Sciatic nerve (tissue), 2 donors: ENCODE data around the gene BANP. TPM values are rescaled to one million over a fixed set of nuclear protein-coding genes. Genes with fewer than 3 reads are reported as not detected.
"Not testable (repeated sequence)": the region's sequence is repeated elsewhere in the genome, so short reads cannot be mapped to it uniquely, and the experiment has no call there.

Source experiments
- ATAC-seq: fragments of 200-7000 bp; cut with Tn5 transposase; one replicate; pipeline ENCODE4 v1.9.1; 2020; ENCODE audit warnings: mild to moderate bottlenecking, moderate library complexity
- DNase-seq: peaks from one replicate; pipeline ENCODE4 v3.0.0-alpha.2; 2020; ENCODE audit warnings: low spot score
- intact Hi-C: fragments of 100-400 bp; cut with DNase I; formaldehyde crosslinking; loops from one replicate; pipeline ENCODE4 v1.14.2; 2022
- total RNA-seq: library from RNA; stranded (reverse); fragmentation: NEBNext Ultra II Directional; extraction: Animal tissue kit (Norgen Biotek cat#: 25700); gene quantifications from one replicate; pipeline ENCODE4 v1.2.1, GENCODE V29; 2021
- donor health status: DM: no; HTN: no; CAD: no.
- donor health status: DM: no; HTN: no; CAD: no.

The BANP gene
- total RNA-seq, 1 donor from 2014 or later = 32.3 TPM

DNA sequence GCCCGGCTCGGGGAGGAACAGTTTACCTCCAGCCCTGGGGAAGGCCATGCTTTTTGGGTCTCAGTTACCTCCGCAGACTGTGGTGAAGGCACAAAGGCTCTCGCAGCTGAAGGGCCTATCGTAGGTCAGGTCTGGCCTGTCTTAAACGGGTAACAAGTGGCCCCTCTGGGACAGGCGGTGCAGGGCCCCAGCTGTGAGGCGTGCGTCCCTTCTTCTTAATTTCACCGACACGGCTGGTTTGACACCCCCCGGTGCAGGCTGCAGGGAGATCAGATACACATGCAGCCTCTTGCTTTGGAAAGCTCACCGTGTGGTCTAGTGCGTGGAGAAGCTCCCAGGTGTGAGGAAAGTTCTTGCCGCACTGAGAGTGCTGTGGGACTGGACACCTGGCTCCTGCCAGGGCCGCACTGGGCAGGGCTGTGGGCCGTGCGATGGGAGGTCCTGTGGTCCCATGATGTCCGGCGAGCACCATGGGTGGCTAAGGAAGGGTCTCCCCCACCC lies 162.4 kb downstream of the BANP start:
- no peak for DNase-seq
- no peak for ATAC-seq
- intact Hi-C loops = no loop called here

DNA sequence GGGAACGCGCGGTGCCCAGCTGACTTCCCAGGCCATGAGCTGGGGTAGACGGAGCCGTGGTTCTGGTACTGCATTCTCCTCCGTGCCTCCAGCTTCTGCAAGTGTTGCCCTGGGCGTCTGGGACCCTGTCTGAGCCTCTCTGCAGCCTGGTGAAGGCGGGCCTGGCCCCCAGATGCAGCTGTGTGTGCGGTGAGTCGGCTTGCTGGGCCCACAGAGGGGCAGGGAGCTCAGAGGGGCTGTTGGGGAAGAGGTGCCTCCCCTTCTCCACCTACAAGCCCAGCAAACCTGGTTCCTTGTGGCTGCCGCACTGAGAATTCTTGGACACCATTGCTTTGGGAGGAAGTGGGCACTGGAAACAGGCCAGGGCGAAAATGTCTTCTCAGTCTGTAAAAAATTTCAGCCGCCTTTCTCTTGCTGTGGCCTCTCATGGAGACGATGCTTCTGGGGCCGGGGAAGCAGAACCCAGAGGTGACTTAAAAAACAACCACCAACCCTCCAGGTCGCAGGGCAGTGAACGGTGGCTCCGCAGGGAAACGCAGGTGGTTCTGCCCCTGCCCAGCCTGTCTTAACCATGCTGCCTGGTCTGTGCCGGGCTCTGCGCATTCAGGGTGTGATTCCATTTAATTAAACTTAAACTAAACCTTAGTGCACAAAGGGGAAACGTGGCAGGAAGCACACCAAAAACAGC lies 163.5 kb downstream of the BANP start:
- DNase-seq, ATAC-seq, intact Hi-C loops: not testable (repeated sequence)

DNA sequence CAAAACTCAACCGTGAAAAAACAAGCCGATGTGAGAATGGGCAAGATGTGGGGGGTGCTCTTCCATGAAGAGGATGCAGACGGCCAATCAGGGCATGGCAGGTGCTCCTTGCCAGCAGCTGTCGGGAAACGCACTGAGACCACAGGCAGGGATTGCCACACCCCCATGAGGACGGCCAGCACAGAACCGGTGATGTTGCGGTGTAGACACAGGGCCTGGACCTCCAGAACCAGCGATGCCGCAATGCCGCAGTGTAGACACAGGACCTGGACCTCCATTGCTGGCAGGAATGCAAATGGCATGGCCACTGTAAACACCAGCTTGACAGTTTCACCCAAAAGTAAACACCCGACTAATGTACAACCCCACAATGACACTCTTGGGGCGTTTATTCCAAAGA lies 164.9 kb downstream of the BANP start:
- intact Hi-C loops = no loop called here
- ATAC-seq (no peak), DNase-seq (no peak)

DNA sequence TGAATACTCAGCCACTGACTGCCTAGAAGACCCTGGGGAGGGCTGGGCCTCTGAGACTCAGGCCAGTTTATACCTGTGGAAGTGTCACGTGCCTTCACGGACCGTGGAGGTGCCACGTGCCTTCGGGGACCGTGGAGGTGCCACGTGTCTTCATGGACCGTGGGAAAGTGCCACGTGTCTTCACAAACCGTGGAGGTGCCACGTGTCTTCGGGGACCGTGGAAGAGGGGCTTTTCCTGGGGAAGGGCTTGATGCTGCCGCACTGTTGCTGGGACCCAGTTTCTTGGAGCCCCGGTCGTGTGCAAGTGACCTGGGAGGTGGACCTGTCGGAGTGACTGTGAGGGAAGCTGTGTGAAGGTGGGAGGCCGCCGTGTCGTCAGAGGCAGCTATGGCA lies 166.2 kb downstream of the BANP start:
- intact Hi-C loops = no loop called here
- DNase-seq (no peak), ATAC-seq (no peak)

DNA sequence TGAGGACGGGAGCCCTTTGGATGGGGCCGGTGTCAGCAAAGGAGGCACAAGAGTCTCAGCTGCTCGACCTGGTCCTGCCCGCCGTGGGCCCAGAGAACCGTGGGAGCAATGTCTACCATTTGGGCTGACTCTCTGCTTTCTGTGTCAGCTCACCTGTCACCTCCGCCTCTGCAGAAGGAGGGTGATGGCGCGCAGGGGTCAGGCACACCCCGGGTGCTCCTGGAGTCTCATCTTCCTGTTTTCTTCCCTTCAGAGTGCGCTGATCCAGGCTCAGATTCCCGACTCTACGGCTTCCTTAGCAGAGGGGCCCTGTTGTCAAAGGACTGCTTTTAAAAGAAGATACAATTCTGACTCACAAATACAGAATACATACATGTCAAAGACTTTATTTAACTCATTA lies 167.1 kb downstream of the BANP start:
- intact Hi-C loops = no loop called here
- ATAC-seq (no peak), DNase-seq (no peak)

DNA sequence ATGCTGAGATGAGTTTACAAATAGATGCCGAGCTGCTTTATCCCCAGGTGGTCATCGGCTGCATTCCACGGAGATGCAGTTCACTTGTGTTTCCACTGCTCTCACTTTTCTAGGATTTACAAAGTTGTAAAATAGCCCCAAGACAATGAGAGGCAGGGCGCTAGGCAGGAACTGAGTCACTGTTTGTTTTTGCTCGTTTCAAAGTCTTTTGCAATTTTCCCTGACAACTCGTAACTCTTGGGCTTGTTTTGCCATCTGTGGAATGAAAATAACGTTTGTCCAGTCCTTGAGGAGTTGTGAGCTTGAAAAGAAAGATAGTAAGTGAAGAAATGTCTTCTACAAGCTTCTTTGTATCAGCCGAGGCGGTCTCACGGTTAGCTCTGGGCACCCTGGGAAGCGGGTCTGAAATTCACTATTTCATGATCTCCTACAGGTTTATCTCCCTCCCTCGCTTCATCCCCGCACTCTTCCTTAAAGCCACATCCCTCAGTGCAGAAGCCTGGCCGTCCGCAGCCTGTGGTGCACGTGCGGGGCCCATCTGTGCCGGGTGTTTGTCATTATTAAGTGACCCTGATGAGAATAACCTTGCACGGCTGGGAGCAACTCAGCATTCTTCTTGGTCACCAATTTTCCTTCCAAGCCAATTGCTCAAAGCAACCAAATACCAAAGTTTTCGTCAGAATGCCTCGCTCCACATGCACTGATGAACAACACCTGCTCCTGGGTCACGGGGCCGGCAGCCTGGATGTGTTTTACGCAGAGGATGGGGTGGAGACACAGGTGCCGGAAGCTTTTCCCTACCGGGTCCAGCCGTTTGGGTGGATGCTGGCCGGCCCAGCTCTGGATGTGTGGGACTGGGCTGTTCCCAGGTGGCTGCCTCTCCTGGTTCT lies 167.9 kb downstream of the BANP start:
- intact Hi-C loops, DNase-seq: not testable (repeated sequence)
- ATAC-seq = peak; percentile 85

DNA sequence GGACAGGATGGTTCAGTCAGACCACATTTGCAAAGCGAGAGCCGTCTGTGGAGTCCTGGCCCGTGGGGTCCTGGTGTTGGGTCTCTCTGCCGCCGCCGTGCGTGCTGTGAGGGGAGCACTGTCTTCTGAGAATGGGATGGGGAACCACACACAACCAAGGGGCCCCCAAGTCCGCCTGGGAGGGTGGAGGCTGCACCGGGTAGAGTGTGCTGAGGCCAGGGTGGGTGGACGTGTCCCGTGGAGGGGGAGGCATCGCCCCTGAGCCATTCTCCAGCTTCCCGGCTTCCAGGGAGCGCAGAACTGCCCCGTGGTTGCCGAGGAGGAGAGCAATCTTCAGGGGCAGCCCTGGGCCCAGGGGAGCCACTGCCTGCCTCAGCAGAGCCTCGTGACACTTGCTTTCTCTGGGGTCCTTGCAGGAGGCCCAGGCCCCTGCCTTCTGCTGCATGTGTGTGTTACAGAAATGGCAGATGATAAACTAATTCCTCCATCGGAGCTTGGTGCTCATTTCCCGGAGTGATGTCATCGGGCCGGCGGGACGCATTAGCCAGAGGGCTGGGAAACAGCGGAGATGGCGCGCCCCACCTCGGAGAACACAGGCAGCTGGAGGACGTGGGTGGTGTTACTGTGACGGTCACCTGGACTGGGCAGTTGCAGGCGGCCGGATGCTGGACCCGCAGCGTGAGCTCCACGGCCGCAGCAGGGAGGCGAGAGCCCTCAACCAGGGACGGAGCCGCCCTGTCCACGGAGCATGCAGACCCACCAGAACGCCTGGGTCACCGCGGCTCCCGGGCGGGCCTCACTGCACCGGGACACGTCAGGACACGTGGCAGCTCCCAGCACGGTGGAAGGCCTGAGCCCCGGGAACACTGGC lies 168.9 kb downstream of the BANP start:
- intact Hi-C loops, ATAC-seq: not testable (repeated sequence)

DNA sequence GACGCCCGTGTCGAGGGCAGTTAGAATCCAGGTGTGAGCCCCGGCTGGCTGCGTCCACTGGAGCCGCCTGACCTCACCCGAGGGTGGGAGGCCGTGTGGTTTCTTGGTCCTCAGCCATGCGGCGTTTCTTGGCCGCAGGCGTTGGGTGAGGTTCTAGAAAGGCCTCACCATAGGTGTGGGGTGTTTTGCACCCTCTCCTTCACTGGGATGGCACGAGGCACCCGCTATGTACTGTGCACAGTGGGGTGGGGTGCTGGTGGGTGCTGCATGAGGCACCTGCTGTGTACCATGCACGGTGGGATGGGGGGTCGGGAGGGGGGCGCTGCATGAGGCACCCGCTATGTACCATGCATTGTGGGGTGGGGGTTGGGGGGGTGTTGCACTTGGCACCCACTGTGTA lies 169.6 kb downstream of the BANP start:
- ATAC-seq (no peak), DNase-seq (no peak)
- intact Hi-C loops = no loop called here

More for the DNA sequence above, 168.9 kb downstream of the BANP start:
- DNase-seq = not testable (repeated sequence)

DNA sequence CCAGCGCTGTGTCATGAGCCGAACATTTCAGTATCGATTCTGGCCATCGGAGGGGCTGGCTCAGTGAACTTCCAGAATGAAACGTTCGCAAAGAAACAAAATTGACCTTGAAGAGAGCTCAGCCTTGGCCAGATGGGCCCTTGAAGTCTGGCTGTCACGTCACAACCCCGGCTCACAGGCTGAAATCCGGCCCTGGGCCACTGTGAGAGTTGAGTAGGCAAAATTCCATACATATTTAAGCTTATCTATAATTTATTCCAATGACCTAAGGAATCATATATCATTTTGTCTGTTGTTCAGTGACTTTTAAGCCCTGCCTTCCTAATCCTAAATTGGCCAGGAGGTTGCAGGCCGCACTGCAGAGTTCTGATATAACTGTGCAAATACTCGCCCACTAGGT lies 170.2 kb downstream of the BANP start:
- ATAC-seq, DNase-seq, intact Hi-C loops: not testable (repeated sequence)

DNA sequence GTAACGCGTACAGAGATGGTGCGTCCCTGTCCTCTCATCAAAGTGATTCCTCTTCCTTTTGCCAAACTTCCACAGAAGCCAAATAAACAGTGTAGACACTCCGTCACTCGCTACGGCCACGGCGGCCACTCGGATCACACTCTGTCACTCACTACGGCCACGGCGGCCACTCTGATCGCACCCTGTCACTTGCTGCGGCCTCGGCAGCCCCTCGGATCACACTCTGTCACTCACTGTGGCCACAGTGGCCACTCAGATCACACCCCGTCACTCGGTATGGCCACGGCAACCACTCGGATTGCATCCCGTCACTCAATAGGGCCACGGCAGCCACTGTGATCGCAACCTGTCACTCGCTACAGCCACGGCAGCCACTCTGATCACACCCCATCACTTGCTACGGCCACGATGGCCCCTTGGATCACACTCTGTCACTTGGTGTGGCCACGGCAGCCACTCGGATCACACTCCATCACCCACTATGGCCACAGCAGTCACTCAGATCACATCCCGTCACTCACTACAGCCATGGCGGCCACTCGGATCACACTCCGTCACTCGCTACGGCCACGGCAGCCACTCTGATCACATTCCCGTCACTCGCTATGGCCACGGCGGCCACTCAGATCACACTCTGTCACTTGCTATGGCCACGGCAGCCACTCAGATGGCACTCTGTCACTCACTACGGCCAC lies 170.8 kb downstream of the BANP start:
- no peak for ATAC-seq
- intact Hi-C loops = no loop called here
- DNase-seq = no peak

Other genes starting within 250 kb of the BANP start
- 41.5 TPM for gene KLHDC4, start 185.4 kb upstream of the BANP start, total RNA-seq
- gene SLC7A5, start 81.9 kb upstream of the BANP start, total RNA-seq = 11.5 TPM
- gene CA5A, start 14.9 kb upstream of the BANP start, total RNA-seq = not detected